ENCODE measurements around the gene STPG4.
"Not testable (repeated sequence)": the region's sequence is repeated elsewhere in the genome, so short reads cannot be mapped to it uniquely, and the experiment has no call there.

The STPG4 gene

GRCh38 chr2:47126783-47127182, 28.3 kb downstream of the STPG4 start:
- DNase-seq (ENCODE audit: low read depth in 2 of 2) = no peak

DNA sequence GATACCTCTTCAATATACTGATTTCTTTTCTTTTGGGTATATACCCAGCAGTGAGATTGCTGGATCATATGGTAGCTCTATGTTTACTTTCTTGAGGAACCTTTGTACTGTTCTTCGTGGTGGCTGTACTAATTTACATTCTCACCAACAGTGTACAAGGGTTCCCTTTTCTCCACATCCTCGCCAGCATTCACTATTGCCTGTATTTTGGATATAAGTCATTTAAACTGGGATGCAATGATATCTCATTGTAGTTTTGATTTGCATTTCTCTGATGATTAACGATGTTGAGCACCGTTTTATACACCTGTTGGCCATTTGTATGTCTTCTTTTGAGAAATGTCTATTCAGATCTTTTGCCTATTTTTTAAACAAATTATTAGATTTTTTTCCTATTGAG, 30.4 kb downstream of the STPG4 start:
- DNase-seq (ENCODE audit: low read depth in 2 of 2) = not testable (repeated sequence)

DNA sequence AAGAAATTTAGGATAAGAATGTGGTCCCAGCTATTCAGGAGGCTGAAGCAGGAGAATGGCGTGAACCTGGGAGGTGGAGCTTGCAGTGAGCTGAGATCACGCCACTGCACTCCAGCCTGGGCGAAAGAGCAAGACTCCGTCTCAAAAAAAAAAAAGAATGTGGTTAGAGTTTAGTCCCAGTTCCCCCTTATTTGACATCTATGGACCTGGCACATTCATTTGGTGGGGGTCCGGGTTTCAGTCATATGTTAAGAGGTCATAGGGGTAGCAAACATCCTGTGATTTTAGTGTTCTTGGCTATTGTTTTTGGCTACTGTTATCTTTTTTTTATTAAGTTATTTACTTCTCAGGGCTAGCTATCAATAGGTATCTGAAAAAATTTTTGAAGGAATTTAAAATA, 34.7 kb downstream of the STPG4 start:
- not testable (repeated sequence) for DNase-seq (ENCODE audit: low read depth in 2 of 2)

GRCh38 chr2:47119001-47119400, 36.1 kb downstream of the STPG4 start:
- no peak for DNase-seq (ENCODE audit: low read depth in 2 of 2)

- DNase-seq (ENCODE audit: low read depth in 2 of 2) = no peak
These were observed 36.5 kb downstream of the STPG4 start for GRCh38 chr2:47118581-47118980.

DNA sequence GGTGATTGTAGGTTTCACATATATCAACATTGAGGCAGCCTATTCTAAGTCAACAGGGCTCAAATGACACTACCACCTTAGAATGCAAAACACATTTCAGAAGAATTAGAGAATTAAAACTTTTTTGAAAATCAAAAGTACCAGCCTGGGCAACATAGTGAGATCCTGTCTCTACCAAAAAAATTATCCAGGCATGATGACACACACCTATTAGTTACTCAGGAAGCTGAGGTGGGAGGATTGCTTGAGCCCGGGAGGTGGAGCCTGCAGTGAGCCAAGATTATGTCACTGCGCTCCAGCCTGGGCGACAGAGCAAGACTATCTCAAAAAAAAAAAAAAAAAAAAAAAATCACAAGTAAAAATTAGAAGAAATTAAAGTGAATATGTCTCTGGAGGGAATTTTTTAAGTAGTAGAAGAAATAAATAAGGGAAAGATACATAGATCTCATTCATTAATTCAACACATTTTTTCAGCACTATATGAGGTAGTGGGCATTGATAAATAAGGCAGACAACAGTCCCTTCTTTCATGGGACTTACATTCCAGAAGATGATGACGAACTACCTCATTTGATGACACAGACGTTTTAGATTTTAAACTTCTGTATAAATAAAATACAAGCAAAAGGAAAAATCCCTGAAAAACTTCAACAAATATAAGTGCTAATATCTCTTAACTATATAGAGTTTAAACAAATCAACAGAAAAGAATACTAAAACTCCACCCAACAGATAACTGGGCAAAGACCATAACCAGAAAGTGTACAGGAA, 42.3 kb downstream of the STPG4 start:
- no peak for DNase-seq (ENCODE audit: low read depth in 2 of 2)

DNA sequence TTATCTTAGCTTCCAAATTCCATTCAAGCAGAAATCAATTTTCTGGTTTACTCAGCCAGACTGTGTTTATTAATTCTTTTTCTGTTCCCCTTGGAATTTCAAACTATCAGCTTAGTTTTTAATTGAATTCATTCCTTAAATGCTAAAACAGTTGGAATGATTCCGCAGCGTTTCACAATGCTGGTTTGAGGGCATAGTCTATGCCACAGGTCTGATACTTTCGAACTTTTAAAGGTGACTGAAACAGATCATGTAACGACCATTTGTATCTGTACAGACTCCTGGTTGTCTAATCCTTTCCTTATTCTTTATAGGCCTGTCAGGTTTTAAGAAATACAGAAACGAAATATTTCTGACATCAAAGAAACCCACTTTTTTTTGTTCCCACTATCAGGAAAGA, 45.4 kb downstream of the STPG4 start:
- no peak for DNase-seq (ENCODE audit: low read depth in 2 of 2)

DNA sequence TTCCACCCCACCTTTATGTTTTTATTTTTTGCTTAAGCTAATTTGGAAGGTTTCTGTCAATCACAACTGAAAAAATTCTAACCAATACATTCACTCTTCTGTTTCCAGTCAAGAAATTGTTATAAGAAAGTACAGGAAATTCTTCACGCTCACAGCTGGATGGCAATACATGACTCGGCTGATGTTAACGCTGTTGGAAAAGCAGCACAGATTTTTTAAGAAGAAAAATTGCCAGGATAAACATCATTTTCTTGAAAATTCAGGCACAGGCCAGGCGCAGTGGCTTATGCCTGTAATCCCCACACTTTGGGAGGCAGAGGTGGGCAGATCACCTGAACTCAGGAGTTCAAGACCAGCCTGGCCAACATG, 46.1 kb downstream of the STPG4 start:
- no peak for DNase-seq (ENCODE audit: low read depth in 2 of 2)

DNA sequence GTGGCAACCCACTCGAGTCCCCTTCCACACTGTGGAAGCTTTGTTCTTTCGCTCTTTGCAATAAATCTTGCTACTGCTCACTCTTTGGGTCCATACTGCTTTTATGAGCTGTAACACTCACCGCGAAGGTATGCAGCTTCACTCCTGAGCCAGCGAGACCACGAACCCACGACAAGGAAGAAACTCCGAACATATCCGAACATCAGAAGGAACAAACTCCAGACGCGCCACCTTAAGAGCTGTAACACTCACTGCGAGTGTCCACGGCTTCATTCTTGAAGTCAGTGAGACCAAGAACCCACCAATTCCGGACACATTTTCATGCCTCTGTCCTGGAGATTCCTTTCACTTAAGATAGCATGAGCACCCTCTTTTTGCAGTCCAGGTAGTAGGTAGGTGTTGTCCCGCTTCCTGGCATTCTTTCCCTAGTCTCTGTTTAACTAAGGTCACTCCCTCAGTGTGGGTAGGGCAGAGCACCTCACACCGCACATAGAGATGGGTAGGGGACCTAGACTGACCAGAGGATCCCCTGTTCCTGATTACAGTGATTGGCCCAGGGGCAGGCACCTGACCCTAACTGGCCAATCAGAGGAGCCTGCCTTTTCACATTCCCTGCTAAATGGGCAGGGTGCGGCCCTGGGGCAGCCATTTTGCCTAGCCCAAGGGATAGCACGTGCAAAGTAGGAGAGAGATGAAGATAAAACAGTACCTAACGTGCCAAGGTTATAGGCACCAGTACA, 46.7 kb downstream of the STPG4 start:
- not testable (repeated sequence) for DNase-seq (ENCODE audit: low read depth in 2 of 2)

GRCh38 chr2:47107201-47107600, 47.9 kb downstream of the STPG4 start:
- not testable (repeated sequence) for DNase-seq (ENCODE audit: low read depth in 2 of 2)

GRCh38 chr2:47106231-47106630, 48.9 kb downstream of the STPG4 start:
- DNase-seq (ENCODE audit: low read depth in 2 of 2) = not testable (repeated sequence)

- not testable (repeated sequence) for DNase-seq (ENCODE audit: low read depth in 2 of 2)
These were observed 55.4 kb downstream of the STPG4 start for GRCh38 chr2:47099712-47100111.

- DNase-seq (ENCODE audit: low read depth in 2 of 2) = no peak
These were observed 56.2 kb downstream of the STPG4 start for GRCh38 chr2:47098953-47099352.

- DNase-seq (ENCODE audit: low read depth in 2 of 2) = no peak
These were observed 57.5 kb downstream of the STPG4 start for GRCh38 chr2:47097563-47097962.

DNA sequence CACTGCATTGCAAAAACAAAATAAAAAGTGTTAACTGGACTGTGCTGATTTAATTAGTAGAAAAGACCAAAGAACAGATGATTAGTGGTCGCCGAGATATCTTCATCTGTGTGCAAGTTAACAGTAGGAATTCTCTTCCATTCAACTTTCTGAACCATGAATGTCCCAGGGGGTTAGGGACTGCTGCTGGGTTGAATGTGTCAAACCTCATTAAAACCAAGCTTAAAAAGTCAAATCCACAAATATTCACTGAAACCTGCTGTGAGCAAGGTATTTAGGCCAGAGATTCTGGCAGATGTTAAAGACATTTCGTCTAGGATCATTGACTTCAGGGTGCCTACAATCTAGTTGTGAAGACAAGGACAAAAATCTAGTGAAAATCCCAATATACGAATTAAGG, 58.7 kb downstream of the STPG4 start:
- no peak for DNase-seq (ENCODE audit: low read depth in 2 of 2)

GRCh38 chr2:47095349-47096020, 59.6 kb downstream of the STPG4 start:
- DNase-seq (ENCODE audit: low read depth in 2 of 2) = no peak

GRCh38 chr2:47094511-47095142, 60.5 kb downstream of the STPG4 start:
- no peak for DNase-seq (ENCODE audit: low read depth in 2 of 2)

- no peak for DNase-seq (ENCODE audit: low read depth in 2 of 2)
These were observed 61.5 kb downstream of the STPG4 start for GRCh38 chr2:47093626-47094025.

DNA sequence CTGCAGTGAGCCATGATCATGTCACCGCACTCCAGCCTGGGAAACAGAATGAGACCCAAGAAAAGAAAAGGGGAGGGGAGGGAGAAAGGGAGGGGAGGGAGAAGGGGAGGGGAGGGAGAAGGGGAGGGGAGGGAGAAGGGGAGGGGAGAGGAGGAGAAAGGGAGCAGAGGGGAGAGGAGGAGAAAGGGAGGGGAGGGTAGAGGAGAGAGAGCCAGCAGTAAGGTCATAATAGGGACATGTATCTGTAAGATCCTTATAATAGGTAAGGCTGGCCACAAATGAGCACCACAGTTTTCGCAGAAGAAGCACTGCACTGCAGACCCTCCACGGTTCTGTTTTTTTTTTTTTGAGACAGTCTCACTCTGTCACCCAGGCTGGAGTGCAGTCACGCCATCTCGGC, 62.6 kb downstream of the STPG4 start:
- DNase-seq (ENCODE audit: low read depth in 2 of 2) = no peak

- DNase-seq (ENCODE audit: low read depth in 2 of 2) = no peak
These were observed 64.0 kb downstream of the STPG4 start for GRCh38 chr2:47091118-47091517.

- no peak for DNase-seq (ENCODE audit: low read depth in 2 of 2)
These were observed 66.0 kb downstream of the STPG4 start for GRCh38 chr2:47089083-47089464.

GRCh38 chr2:47088371-47089082, 66.6 kb downstream of the STPG4 start:
- no peak for DNase-seq (ENCODE audit: low read depth in 2 of 2)
